BLaER1 (cell line): ENCODE results near the gene CACNA1F.

Source experiments
- H3K27ac ChIP-seq: shearing (Covaris generic); formaldehyde crosslinking; 2 replicates; pipeline ENCODE4 v1.8.1; 2022
- H3K27me3 ChIP-seq: shearing (Covaris generic); formaldehyde crosslinking; 2 replicates; pipeline ENCODE4 v1.8.1; 2022
- H3K36me3 ChIP-seq: shearing (Covaris generic); formaldehyde crosslinking; 2 replicates; pipeline ENCODE4 v1.8.1; 2022
- H3K4me1 ChIP-seq: shearing (Covaris generic); formaldehyde crosslinking; 2 replicates; pipeline ENCODE4 v1.8.1; 2022
- H3K4me2 ChIP-seq: shearing (Covaris generic); formaldehyde crosslinking; 2 replicates; pipeline ENCODE4 v1.8.1; 2022
- H3K4me3 ChIP-seq: shearing (Covaris generic); formaldehyde crosslinking; 2 replicates; pipeline ENCODE4 v1.8.1; 2022
- H3K9ac ChIP-seq: shearing (Covaris generic); formaldehyde crosslinking; 2 replicates; pipeline ENCODE4 v1.8.1; 2022
- H3K9me3 ChIP-seq: shearing (Covaris generic); formaldehyde crosslinking; 2 replicates; pipeline ENCODE4 v1.8.1; 2022
- H4K20me1 ChIP-seq: shearing (Covaris generic); formaldehyde crosslinking; 2 replicates; pipeline ENCODE4 v1.8.1; 2022
- Cebpa-rat ChIP-seq: shearing (Covaris generic); IDR thresholded peaks from 2 replicates; pipeline ENCODE4 v1.8.1; 2022

The CACNA1F gene

DNA sequence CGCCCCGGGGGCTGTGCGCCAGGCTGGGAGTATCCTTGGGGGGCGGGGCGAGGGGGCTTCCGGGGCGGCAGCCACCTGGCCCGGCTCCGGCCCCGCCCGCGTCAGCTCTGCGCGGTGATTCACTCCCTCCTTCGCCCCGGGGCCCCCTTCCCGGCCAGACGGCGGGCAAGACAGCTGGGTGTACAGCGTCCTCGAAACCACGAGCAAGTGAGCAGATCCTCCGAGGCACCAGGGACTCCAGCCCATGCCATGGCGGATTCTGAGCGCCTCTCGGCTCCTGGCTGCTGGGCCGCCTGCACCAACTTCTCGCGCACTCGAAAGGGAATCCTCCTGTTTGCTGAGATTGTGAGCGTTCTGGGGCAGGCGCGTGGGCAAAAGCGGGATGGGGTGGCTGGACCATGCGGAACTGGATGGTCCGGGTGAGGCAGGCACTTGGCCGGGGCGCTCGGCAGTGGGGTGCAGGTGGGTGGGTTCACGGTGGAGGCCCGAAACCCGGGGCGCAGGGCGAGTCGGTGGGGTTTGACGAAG lies 61.3 kb downstream of the CACNA1F start, which contains the start of gene PLP2:
PLP2 (plus strand) TSS at position 147 of the 528 bp plus-strand sequence; CDS start at position 250, 103 bp downstream.
- Histone ChIP-seq H3K9ac (peak within 1 kb of the TSS; percentile 78), H3K27ac (peak within 1 kb of the TSS; percentile 73), H3K4me2 (peak within 1 kb of the TSS; percentile 77), H3K4me1 (peaks cover 34% of the 10 kb centered on the region), H3K27me3 (0 out of 2 replicates have a peak, but pooled peaks cover 5% of the 10 kb centered on the region), H3K36me3 (peaks cover 27% of the 10 kb centered on the region), H3K4me3 (peak within 1 kb of the TSS; percentile 70), H4K20me1 (no peaks in the 10 kb centered on the region), H3K9me3 (peaks cover 29% of the 10 kb centered on the region)
- no peak for TF ChIP-seq Cebpa-rat

DNA sequence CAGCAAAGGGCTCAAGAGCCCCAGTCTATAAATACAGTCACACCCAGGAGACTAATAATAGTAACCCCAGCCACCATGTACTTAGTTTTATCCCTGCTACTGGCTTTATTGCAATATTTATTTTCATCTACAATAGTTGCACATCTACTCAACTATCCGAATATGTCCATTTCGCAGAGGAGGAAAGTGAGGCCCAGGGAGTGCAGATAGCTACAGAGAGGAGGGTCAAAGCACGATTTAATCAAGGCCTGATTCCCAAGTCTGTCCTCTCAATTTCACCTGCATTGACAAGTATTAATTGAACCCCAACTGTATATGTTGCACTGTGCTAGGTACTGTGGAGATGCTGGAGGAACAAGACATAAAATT lies 65.4 kb downstream of the CACNA1F start:
- Histone ChIP-seq H3K4me2 (peak overlapping the region; percentile 76), H3K4me3 (peak overlapping the region; percentile 58), H3K36me3 (no peaks in the 10 kb centered on the region), H3K4me1 (peaks cover 52% of the 10 kb centered on the region), H3K27ac (peak overlapping the region; percentile 75), H4K20me1 (no peaks in the 10 kb centered on the region), H3K27me3 (0 out of 2 replicates have a peak, but pooled peaks cover 5% of the 10 kb centered on the region), H3K9ac (peak overlapping the region; percentile 68), H3K9me3 (peaks cover 22% of the 10 kb centered on the region)
- no peak for TF ChIP-seq Cebpa-rat

GRCh38 chrX:49166914-49167739 lies 66.0 kb downstream of the CACNA1F start:
- Histone ChIP-seq H3K36me3 (no peaks in the 10 kb centered on the region), H3K9ac (peak overlapping the region; percentile 68), H3K27me3 (0 out of 2 replicates have a peak, but pooled peaks cover 5% of the 10 kb centered on the region), H3K9me3 (peaks cover 20% of the 10 kb centered on the region), H3K27ac (peak overlapping the region; percentile 75), H3K4me3 (peak overlapping the region; percentile 58), H4K20me1 (no peaks in the 10 kb centered on the region), H3K4me1 (peaks cover 50% of the 10 kb centered on the region), H3K4me2 (peak overlapping the region; percentile 76)
- no peak for TF ChIP-seq Cebpa-rat

GRCh38 chrX:49165901-49166881 lies 66.9 kb downstream of the CACNA1F start:
- peaks cover 50% of the 10 kb centered on the region for H3K4me1 ChIP-seq
- H3K4me2 ChIP-seq, result peak overlapping the region; percentile 76
- H3K36me3 ChIP-seq, result no peaks in the 10 kb centered on the region
- peaks cover 14% of the 10 kb centered on the region for H3K9me3 ChIP-seq
- H3K27me3 ChIP-seq, result peaks cover 5% of the 10 kb centered on the region; the same call in 1 of the 2 replicates
- H3K27ac ChIP-seq, result peak overlapping the region; percentile 75
- peak overlapping the region; percentile 18; the same call in 1 of the 2 replicates for H3K9ac ChIP-seq
- H3K4me3 ChIP-seq, result peak overlapping the region; percentile 58
- H4K20me1 ChIP-seq, result no peaks in the 10 kb centered on the region
- no peak for TF ChIP-seq Cebpa-rat

GRCh38 chrX:49164589-49165360 lies 68.4 kb downstream of the CACNA1F start:
- Histone ChIP-seq H3K4me3 (no peak overlapping the region), H3K4me1 (peaks cover 46% of the 10 kb centered on the region), H4K20me1 (no peaks in the 10 kb centered on the region), H3K9me3 (peaks cover 14% of the 10 kb centered on the region), H3K36me3 (no peaks in the 10 kb centered on the region), H3K27me3 (peaks cover 12% of the 10 kb centered on the region), H3K4me2 (peak overlapping the region; percentile 67), H3K9ac (no peak overlapping the region), H3K27ac (no peak overlapping the region)
- no peak for TF ChIP-seq Cebpa-rat

DNA sequence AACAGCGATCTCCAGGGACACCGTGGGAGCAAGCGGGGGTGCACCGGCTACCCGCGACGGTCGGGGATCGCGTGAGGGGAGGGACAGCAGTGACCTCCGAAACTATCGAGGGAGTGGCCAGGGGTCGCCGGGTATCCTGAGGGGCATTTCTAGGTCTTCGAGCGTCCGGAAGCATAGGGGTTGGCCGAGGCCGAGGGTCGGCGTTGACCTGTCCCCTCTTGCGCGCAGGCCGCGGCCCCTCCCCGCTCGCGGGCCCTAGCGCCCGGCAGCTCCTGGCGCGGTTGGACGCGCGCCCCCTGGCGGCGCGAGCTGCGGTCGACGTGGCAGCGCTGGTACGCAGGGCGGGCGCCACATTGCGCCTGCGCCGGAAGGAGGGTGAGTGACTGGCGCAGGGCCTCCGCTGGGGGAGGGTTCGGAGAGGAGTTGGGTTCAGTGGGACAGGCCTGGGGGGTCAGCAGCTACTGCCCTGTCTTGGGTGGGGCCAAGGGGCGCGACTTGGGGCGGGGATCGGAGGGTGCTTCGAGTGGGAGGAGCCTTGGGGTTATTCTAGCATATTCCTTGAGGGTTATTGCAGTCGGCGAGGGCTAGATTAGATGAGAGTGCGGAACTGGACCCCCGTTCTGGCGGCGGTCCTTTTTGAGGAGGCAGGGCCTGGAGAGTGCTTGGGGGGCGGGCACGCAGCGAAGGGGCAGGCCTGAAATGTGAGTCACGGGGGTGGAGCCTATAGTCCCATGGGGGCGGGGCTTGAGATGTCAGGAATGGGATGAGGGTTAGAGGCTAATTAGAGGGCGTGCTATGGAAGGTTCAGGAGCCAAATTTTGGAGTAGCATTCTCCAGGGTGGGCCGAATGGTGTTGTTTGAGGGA lies 69.4 kb downstream of the CACNA1F start:
- H3K9me3 ChIP-seq, result peaks cover 14% of the 10 kb centered on the region
- no peaks in the 10 kb centered on the region for H4K20me1 ChIP-seq
- H3K27me3 ChIP-seq, result peaks cover 19% of the 10 kb centered on the region
- no peaks in the 10 kb centered on the region for H3K36me3 ChIP-seq
- peak overlapping the region; percentile 78 for H3K27ac ChIP-seq
- peaks cover 39% of the 10 kb centered on the region for H3K4me1 ChIP-seq
- H3K4me3 ChIP-seq, result peak overlapping the region; percentile 63
- no peak for TF ChIP-seq Cebpa-rat
- peak overlapping the region; percentile 67 for H3K4me2 ChIP-seq
- H3K9ac ChIP-seq, result peak overlapping the region; percentile 72

GRCh38 chrX:49162620-49163019 lies 70.5 kb downstream of the CACNA1F start, which contains the start of gene MAGIX:
TSS of gene MAGIX (plus strand) at chrX:49162758. CDS start at chrX:49162890, 132 bp downstream.
- H3K27me3 ChIP-seq, result peaks cover 29% of the 10 kb centered on the region
- no peak for TF ChIP-seq Cebpa-rat
- H3K36me3 ChIP-seq, result no peaks in the 10 kb centered on the region
- peaks cover 14% of the 10 kb centered on the region for H3K9me3 ChIP-seq
- H3K27ac ChIP-seq, result peak within 1 kb of the TSS; percentile 78
- peak within 1 kb of the TSS; percentile 67 for H3K4me2 ChIP-seq
- H3K4me3 ChIP-seq, result peak within 1 kb of the TSS; percentile 63
- H4K20me1 ChIP-seq, result no peaks in the 10 kb centered on the region
- peaks cover 31% of the 10 kb centered on the region for H3K4me1 ChIP-seq
- H3K9ac ChIP-seq, result peak within 1 kb of the TSS; percentile 72

DNA sequence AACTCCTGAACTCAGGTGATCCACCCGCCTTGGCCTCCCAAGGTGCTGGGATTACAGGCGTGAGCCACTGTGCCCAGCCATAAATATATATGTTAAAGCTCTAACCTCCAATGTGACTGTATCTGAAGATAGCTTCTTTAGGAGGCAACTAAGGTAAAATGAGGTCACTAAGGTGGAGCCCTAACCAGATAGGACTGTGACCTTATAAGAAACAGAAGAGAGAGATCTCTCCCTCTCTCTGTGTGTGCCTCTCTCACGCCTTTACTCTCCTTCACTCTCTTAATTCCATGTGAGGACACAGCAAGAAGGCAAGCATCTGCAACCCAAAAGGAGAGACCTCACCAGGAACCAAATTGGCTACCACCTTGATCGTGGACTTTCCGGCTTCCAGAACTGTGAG lies 71.5 kb downstream of the CACNA1F start:
- H3K4me1 ChIP-seq, result peaks cover 25% of the 10 kb centered on the region
- H3K27me3 ChIP-seq, result peaks cover 29% of the 10 kb centered on the region
- no peaks in the 10 kb centered on the region for H4K20me1 ChIP-seq
- peaks cover 14% of the 10 kb centered on the region for H3K9me3 ChIP-seq
- TF ChIP-seq Cebpa-rat, result no peak
- H3K36me3 ChIP-seq, result no peaks in the 10 kb centered on the region
- H3K9ac ChIP-seq, result no peak overlapping the region
- no peak overlapping the region for H3K27ac ChIP-seq
- no peak overlapping the region for H3K4me2 ChIP-seq
- H3K4me3 ChIP-seq, result no peak overlapping the region
